ENCODE data around the gene VCL.
"Not testable (repeated sequence)": the region's sequence is repeated elsewhere in the genome, so short reads cannot be mapped to it uniquely, and the experiment has no call there.

The VCL gene

DNA sequence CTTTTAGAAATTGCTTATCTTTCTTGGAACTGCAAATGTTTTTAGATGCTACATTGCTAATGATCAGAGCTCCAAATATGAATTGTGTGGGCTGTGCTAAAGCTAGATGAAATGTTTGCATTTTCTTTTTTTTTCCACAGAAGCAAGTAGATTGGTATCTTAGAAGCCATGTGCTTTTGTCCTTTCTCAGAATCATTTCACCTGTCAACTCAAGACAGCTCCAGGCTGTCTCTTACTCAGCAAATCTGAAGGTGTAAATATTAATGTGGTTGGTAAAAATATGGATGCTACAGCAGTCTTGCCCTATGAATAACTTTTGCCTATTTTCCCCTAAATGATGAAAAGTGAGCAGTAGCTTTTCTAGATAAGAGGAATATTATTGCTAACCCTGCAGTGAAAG lies 111.5 kb downstream of the VCL start:
- DNase-seq (ENCODE audit: low read depth), result no peak

DNA sequence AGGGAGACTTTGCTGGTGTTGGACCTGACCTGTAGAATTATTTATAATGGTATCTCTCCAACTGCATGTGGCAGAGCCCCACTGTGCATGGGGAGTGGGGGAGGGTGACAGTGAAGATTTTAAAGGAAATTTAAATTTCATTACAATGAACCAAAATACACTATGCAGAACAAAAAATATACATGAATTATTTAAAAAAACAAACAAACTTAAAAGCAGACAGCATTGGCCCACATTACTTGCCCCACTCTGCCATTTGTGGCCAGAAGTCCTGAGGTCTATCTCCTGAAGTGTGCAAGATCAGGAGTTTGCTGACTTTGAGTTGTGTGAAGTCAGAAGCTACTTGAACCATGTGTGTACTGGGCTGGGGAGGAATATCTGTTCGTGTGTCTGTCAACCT lies 112.2 kb downstream of the VCL start:
- no peak for DNase-seq (ENCODE audit: low read depth)

DNA sequence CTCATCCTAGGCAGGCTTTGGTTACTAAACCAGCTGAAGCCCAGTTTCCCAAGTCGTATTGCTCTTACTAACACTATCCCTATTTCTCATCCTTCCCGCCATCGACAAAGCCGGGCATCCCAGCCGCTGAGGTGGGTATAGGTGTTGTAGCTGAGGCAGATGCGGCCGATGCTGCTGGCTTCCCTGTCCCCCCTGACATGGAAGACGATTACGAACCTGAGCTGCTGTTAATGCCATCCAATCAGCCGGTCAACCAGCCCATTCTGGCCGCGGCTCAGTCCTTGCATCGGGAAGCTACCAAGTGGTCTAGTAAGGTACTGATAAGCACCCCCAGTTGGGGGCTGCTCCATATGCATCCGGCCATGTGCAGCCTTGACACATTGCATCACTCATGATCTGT lies 113.9 kb downstream of the VCL start:
- DNase-seq (ENCODE audit: low read depth), result no peak

DNA sequence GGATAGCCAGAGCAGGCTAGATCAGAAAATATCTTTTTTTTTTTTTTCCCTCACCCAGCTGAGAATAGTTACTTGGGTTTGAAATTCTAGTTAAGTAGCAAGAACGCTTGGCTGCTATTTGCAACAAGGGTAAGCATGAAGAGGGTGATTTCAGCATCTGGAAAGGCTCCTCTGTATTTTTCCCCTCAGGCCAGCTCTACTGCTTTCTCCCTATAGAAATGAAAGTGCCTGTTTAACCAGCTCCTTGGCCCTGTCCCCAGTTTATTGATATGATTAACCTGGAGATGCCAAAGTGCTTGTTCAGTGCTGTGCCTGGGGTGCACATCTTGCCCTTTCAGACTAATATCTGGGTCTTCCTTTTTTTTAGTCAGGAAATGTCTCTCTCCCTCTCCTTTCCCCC lies 115.6 kb downstream of the VCL start:
- DNase-seq (ENCODE audit: low read depth), result no peak

DNA sequence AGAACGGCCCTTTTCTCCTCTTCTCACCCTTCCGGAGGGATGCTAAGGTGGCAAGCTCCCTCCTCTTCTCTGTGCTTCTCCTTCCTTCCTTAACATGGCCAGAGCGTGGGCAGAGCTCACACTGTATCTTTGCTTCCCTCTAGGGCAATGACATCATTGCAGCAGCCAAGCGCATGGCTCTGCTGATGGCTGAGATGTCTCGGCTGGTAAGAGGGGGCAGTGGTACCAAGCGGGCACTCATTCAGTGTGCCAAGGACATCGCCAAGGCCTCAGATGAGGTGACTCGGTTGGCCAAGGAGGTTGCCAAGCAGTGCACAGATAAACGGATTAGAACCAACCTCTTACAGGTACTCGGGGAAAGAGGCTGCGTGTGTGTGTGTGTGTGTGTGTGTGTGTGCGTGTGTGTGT lies 116.1 kb downstream of the VCL start:
- DNase-seq (ENCODE audit: low read depth), result no peak

DNA sequence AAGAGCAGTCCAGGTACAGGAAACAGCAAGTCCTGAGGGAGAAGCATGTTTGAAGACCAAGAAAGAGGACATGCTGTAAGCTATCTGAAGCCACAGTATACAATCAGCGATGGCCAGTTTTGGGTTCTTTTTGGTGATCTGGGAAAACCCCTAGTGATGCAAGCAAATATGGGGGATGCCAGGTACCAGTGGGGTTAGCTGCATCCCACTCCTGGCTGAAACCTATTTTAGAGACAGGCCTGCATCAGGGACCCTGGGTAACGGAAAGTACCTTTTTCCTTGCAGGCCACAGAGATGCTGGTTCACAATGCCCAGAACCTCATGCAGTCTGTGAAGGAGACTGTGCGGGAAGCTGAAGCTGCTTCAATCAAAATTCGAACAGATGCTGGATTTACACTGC lies 119.8 kb downstream of the VCL start:
- no peak for DNase-seq (ENCODE audit: low read depth)

DNA sequence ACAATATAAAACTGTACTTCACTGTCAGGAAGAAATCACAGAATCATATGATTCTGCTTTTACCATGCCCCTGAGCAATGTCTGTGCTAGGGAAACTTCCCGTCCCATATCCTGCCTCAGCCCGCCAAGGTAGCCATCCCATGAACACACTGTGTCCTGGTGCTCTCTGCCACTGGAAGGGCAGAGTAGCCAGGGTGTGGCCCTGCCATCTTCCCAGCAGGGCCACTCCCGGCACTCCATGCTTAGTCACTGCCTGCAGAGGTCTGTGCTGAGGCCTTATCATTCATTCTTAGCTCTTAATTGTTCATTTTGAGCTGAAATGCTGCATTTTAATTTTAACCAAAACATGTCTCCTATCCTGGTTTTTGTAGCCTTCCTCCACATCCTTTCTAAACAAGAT lies 120.9 kb downstream of the VCL start:
- DNase-seq (ENCODE audit: low read depth), result no peak

DNA sequence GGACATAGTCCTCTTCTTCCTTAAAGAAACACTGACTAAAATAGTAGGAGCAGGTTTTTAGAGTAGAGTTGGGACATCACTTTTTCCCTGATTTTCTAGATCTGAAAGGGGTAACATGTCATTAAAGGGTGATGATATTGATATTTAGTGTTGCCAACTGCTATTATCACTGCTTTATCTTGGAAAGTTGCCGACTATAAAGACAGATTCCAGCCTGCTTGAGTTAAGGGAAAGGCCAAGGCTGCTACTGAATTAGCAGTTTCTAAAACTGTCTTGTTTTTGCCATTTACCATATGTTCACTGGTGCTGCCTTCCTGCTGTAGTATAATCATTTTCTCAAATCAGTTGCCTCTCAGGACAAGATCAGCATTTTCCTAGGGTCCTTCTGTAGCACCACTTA lies 123.0 kb downstream of the VCL start:
- DNase-seq (ENCODE audit: low read depth), result no peak

DNA sequence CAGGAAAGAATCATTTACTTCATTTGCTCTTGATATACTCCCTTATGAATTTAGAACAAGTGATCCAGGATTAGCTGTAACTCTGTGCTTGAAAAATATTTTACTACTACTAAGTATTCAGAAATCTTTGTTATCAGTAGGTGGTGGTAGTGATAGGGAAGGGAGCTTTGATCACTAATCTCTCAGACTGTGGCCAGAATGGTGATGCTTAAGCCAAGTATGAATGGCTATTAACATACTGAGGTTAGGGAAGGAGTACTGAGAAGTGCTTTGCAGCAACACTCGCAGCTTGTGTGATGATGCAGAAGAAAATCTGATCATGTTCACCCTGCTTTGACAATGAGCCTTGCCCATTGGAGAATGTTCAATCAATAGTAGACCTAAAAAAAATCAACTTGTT lies 123.5 kb downstream of the VCL start:
- DNase-seq (ENCODE audit: low read depth), result no peak

DNA sequence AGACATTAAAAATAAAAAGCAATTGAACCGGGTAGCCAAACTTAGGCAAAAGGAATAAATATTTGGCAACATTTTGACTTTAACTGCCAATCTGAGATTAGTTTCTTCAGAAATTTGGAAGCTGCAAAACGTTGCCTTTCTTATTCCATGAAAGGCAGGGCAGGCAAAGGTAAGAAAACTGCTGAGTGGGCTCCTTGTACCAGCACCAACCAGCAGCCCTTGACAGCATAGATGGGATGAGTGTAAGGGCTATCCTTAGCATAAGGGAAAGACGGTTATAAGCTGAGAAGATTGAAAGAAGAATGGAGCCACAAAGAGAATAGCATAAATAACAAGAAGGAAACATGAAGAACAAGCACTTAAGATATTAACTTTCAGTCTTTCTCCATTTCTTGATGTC lies 124.1 kb downstream of the VCL start:
- DNase-seq (ENCODE audit: low read depth), result no peak

DNA sequence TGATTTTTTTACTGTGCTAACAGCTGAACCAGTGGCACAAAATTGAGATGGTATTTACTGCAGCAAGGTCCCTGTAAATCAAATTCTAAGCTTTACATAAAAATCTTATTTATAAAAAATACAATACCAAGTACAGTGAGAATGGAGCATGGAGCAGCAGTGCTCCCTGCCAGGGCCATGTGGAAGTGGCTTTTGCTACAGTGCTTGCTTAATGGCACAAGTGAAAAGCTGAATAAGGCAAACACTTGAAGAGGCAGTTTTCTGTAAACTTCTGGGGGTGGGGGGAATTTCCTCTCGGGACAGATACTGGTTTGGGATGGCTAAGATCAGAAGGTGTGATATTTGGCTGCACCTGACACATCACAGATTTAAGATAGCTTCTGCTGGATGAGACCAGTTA lies 125.2 kb downstream of the VCL start:
- DNase-seq (ENCODE audit: low read depth), result no peak

DNA sequence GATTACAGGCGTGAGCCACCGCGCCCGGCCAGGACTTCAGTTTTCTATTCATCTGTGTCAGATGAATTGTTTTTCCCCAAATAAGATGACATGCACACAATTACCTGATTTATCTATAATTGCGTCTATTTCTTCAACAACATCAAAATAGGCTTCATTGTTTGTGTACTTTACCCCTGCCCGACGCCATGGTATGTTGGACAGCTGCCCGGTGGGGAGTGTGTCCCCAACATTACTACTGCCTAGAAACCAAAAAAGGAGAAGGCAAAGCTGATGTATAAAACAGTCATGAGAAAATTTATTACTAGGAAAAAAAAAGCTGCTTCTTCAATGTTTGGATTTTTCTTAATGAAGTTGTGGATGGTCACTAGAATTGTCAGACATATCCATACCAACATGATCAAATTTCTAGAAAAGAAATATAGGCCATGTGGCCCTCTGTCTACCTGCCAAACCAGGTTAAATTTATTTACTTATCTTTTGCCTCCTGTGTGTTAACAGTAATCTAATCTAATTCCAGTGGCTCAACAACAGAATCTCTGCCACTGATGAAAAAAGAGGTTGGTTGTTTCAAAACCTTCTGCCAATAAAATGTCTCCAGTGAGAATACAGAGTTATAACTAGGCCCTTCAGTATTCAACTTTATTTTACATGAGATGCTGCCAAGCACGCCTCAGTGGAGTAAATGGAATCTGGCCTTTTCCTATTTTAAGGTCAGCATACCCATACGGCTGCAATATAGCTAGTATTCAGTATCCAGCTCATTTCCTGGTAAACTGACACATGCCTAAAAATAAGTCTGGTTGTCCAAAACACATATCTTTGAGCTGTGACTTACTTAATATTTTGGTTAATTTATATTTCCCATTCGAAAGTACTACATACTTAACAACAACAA lies 136.3 kb downstream of the VCL start:
- no peak for DNase-seq (ENCODE audit: low read depth)

DNA sequence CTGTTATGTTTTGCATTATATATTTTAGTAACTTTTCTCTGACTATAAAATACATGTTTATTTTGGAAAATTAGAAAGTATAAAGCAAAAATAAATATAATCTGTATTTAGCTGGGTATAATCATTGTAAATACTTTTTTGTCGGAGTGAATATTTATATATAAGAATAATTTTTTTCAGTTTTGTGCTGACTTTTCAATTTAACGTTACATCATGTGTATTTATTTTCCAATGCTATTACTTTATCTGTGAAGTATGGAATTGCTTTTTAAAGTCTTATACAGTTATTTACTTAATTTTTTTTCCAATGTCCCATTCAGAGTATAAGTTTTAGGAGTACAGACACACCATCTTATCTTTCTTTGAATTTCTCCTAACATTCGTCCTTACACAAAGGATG lies 137.5 kb downstream of the VCL start:
- no peak for DNase-seq (ENCODE audit: low read depth)

DNA sequence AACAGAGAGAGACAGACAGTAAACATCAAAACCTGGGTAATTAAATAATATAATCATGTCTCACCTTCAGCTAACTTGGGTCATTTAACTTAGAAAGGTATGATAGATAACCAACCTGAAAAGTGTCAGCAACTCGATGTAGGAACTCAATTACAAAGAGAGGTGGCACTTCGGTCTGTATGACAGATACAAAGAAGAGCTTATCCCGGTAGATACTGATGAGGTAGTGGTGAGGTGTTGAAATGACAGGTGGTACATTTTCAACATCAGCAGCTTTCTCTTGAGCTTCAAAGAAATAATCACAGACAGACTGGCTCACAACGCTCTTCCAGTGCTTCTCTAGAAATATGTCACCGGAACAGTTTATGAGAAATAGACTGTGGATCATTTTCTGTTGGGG lies 140.1 kb downstream of the VCL start:
- no peak for DNase-seq (ENCODE audit: low read depth)

DNA sequence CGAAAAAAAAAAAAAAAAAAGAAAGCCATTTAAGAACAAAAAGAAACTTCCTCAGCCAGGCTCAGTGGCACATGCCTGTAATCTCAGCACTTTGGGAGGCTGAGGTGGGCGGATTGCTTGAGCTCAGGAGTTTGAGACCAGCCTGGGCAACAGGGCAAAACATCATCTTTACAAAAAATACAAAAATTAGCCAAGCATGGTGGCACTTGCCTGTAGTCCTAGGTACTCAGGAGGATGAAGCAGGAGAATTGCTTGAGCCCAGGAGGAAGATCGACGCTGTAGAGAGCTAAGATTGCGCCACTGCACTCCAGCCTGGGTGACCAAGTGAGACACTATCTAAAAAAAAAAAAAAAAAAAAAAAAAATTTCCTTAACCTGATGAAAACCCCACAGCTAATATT lies 140.7 kb downstream of the VCL start:
- not testable (repeated sequence) for DNase-seq (ENCODE audit: low read depth)

DNA sequence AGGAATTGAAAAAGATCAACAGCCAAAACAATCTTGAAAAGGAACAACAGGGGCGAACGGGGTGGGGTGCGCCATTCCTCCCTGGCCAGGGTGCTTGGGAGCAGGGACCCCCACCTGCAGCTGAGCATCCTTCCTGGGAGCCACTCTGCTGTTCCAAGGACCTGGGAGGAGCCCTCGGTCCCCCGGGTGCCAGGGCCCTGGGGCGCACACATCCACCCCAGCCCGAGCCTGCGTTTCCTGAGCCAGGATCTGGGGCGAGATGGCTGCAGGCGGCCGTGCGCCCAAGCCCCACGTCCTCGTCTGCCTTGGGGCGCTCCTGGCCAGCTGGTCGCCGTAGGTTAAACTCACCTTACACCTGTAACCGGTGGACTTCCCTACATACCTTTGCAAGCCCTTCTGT lies 142.1 kb downstream of the VCL start:
- DNase-seq (ENCODE audit: low read depth), result no peak

DNA sequence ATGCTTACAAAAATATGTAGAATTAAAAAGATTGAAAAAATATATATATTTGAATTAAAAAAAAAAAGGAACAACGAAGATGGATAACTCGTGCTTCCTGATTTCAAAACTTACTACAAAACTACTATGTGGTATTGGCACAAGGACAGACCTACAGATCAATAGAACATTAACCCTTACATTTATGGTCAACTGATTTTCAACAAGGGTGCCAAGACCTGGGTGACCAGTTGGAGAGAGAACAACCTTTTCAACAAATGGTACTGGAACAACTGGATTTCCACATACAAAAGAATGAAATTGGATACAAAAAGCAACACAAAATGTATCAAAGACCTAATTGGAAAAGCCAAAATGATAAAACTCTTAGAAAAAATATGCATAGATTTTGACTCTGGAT lies 142.6 kb downstream of the VCL start:
- no peak for DNase-seq (ENCODE audit: low read depth)

DNA sequence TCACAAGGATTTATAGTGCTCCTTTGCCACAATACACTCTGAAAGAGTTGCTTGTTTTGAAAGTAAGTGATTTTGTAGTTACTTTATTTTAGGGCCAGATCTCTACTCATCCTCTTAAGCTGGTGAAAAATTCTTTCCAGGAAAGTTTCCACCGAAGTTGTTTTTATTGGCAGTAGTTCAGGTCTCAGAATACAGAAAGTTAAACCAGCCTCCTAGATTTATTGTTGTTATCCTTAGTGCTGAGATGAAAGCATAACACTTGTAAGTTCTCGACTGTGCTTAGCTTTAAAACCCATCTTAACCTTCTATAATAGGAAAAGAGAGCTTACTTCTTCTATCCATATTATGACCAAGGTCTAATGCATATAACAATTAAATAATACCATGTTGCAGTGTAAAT lies 147.2 kb downstream of the VCL start:
- no peak for DNase-seq (ENCODE audit: low read depth)

DNA sequence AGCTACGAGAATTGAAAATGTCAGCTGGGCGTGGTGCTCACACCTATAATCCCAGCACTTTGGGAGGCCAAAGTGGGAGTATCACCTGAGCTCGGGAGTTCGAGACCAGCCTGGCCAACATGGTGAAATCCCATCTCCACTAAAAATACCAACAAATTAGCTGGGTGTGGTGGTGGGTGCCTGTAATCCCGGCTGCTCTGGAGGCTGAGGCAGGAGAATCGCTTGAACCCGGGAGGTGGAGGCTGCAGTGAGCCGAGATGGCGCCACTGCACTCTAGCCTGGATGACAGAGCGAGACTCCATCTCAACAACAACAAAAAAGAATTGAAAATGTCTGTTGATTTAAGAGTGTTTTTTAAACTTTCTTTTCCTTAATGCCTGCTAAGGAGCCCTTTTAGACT lies 149.1 kb downstream of the VCL start:
- not testable (repeated sequence) for DNase-seq (ENCODE audit: low read depth)

DNA sequence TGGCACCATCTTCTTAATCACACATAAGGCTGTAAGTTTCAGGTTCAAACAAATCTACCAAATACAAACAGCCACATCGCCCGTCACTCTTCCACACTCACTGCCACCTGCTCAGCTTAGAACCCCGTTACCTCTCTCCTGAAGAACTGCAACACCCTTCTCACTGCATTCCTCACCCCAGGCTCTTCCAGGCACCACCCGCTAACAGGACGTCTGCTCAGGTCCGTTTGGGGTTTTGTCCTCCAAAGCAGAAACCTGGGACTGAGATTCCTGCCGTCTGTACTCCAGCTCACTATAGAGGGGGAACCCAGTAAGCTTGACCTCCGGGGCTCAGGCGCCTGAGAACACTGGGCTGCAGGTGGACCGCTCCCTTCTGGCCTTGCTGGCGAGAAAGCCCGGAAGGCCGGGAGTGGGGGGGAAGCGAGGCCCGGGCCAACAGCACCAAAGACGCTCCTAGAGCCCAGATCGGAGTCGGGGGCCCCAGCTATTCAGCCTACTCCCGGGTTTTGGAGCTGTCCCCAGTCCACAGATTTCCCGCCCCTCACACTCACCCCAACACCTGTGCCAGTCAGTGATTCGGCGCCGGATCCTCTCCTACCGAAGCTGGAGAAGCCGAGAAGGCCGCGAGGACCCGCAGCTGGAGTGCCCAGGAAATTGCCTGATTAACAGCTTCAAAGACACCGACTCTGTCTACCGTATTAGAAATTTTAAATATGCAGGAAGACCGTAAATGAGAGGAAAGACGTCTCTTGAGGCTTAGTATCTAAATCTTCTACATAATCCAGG lies 152.5 kb downstream of the VCL start, which contains the start of gene AP3M1:
Gene AP3M1, minus strand, starts transcription at position 625 of the 786 bp plus-strand sequence. CDS start 12,449 bp downstream, outside the sequence.
- DNase-seq (ENCODE audit: low read depth), result peak; percentile 61

DNA sequence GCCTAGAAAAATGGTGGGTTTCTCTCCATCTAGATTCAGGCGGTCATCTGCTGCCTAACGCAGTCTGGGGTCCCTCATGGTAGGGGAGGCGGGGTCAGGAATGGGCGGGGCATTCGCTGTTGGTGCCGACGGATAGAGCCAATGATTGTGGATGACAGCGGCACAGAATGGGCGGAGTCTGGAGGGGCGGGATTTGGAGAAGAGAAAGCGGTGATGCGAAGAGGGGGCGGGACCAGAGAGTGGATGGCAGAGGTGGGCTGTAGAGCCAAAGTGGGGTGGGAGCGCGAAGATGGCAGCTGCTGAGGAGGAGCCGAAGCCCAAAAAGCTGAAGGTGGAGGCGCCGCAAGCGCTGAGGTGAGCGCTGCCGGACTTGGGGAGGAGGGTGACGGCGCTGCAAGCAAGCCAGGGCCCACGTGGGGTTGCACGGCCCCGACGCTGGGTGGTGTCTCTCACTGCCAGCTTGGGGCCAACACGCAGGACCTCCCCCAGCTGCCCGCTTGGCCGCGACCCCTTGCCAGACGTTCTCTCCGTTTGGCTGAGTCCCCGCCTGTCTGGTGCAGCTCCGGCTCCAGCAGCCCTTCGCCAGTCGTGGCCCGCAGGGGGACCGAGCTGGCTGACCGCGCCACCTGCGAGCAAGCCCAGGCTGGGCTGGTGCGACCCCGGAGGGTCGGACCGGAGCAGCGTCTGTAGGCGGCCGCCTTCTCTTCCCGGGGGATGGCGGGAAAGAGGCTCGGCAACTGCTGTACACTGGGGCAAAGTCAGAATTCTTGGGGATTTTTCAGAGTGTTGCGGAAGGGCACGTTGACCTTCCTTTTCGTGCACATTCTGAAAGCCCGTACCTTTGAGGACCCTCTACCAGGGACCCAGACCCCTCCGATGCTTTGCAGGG lies 153.3 kb downstream of the VCL start, which contains the start of gene ADK:
Gene ADK, plus strand, starts transcription at position 232 of the 889 bp plus-strand sequence. Its CDS starts 58 bp downstream, at position 290.
- peak; percentile 100 for DNase-seq (ENCODE audit: low read depth)

All from stimulated activated CD8-positive, alpha-beta memory T cell treated with anti-CD3 and anti-CD28 coated beads, Interleukin-4, amount 100 ng/mL, for 24 hours (primary cell).